Measurements from ENCODE around the gene RHOT2. TPM values are rescaled to one million over a fixed set of nuclear protein-coding genes. Genes with fewer than 3 reads are reported as not detected.

The RHOT2 gene
- total RNA-seq, 1 donor from 2014 or later: 34.0 TPM

DNA sequence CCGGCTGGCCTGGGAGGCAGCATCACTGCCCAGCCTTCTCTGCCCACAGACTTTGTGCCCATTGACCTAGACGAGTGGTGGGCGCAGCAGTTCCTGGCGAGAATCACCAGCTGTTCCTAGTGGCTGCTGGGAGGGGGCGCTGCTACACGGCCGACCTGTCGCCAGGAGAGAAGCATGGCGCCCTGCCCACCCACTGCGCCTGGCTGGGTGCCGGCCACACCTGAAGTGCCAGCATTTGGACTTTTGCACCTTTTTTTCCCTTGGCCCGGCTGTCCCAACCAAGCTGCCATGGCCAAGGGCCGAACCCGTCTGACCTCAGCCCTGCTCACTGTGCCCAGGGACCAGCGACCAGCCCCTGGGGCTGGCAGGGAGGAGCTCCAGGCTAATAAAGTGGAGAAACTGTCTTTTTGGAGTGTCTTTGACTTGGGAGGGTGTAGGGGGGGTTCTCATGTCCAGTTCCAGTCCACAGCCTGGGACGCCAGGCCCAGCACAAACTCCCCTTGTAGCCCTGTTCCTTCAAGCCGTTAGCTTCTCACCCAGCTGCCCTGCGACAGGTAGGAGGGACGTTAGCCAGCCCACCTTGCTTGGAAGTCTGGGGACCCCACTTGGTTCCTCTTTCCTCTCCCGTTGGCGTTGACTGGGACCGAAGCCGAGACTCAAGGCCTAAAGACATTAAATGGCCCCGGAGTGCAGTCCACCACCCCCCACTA is 19.7 kb upstream of the RHOT2 start:
- no peak overlapping the region for H2AFZ ChIP-seq (replicated peaks)
- no peaks in the 10 kb centered on the region for H3K79me2 ChIP-seq (ENCODE audit: low read depth)
- peak overlapping the region; percentile 81 for H3K4me3 ChIP-seq
- no peak for TF ChIP-seq EZH2 (IDR thresholded peaks at IDR 0.05)
- TF ChIP-seq, protein P1, sequence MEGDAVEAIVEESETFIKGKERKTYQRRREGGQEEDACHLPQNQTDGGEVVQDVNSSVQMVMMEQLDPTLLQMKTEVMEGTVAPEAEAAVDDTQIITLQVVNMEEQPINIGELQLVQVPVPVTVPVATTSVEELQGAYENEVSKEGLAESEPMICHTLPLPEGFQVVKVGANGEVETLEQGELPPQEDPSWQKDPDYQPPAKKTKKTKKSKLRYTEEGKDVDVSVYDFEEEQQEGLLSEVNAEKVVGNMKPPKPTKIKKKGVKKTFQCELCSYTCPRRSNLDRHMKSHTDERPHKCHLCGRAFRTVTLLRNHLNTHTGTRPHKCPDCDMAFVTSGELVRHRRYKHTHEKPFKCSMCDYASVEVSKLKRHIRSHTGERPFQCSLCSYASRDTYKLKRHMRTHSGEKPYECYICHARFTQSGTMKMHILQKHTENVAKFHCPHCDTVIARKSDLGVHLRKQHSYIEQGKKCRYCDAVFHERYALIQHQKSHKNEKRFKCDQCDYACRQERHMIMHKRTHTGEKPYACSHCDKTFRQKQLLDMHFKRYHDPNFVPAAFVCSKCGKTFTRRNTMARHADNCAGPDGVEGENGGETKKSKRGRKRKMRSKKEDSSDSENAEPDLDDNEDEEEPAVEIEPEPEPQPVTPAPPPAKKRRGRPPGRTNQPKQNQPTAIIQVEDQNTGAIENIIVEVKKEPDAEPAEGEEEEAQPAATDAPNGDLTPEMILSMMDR (IDR thresholded peaks at IDR 0.05): peak; percentile 61
- H3K27me3 Mint-ChIP-seq (ENCODE audit: insufficient read depth, low read depth): no peaks in the 10 kb centered on the region
- H3K9ac ChIP-seq: peak overlapping the region; percentile 38
- peak overlapping the region; percentile 92 for H3K4me2 ChIP-seq
- peak overlapping the region; percentile 84 for H3K4me3 Mint-ChIP-seq
- no peaks in the 10 kb centered on the region for H3K9me3 Mint-ChIP-seq
- peaks cover 9% of the 10 kb centered on the region for H3F3A ChIP-seq (ENCODE audit: low read depth)
- no peak overlapping the region for H3K27ac ChIP-seq
- H3K27me3 ChIP-seq: peaks cover 11% of the 10 kb centered on the region
- H3K4me1 ChIP-seq: peaks cover 5% of the 10 kb centered on the region
- peak; percentile 62 for DNase-seq (ENCODE audit: low spot score)
- H3K4me1 Mint-ChIP-seq: peaks cover 6% of the 10 kb centered on the region
- no peak overlapping the region for H3K27ac Mint-ChIP-seq
- H3K36me3 ChIP-seq: no peaks in the 10 kb centered on the region
- H3K36me3 Mint-ChIP-seq: no peaks in the 10 kb centered on the region
- H3K9me3 ChIP-seq (ENCODE audit: low read depth): no peaks in the 10 kb centered on the region
- peaks cover 9% of the 10 kb centered on the region for H4K20me1 ChIP-seq (ENCODE audit: low read depth)

DNA sequence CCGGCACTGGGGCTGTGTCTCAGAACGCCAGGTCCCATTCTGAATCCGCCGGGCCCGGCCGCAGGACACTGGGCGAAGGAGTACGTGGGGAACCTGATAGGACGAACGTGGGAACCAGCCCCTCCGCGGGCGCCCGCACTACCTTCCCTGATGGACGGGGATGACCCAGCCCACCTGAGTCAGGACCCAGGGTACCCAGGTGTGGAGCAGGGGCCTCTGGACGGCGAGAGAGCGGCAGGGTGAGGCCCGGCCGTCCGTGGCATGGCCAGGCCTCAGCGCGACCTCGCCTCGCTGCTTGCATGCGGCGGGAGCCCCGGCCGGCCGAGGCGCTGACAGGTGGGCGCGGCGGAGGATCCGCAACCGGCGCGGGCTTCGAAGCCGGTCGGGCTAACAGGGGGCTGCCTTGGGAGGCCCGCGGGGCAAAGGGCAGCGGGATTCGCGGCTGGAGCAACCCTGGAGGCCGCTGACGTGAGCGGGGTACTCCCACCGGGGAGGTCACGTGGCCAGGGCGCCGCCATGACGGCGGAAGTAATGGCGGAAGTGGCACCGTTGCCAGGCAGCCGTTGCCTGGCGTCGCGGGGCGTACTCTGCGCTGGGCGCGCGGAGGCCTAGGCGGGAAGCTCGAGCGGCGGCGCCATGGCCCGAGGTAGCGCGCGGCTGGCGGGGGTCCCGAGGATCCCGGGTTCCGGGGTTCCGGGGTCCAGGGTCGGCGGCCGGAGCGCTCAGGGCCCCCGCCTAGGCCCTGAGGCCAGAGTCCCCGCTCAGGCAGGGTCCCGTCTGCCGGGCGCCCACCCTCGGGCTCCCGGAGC is 18.9 kb upstream of the RHOT2 start, which contains the start of gene WDR90:
TSS of gene WDR90 (plus strand) at position 585 of the 809 bp plus-strand sequence. CDS start at position 637, 52 bp downstream.
- no peak for TF ChIP-seq EZH2phosphoT487 (IDR thresholded peaks at IDR 0.05)
- TF ChIP-seq EZH2 (IDR thresholded peaks at IDR 0.05): no peak
- TF ChIP-seq, protein P1 (IDR thresholded peaks at IDR 0.05): no peak
- Histone ChIP-seq H3K79me2 (ENCODE audit: low read depth) (no peaks in the 10 kb centered on the region), H3K9me3 (ENCODE audit: low read depth) (no peaks in the 10 kb centered on the region), H3K27ac (no peak within 1 kb of the TSS), H3K27me3 (peaks cover 4% of the 10 kb centered on the region), H3F3A (ENCODE audit: low read depth) (peaks cover 9% of the 10 kb centered on the region), H3K4me3 (peak within 1 kb of the TSS; percentile 81), H3K4me1 (peaks cover 5% of the 10 kb centered on the region), H4K20me1 (ENCODE audit: low read depth) (peaks cover 8% of the 10 kb centered on the region), H3K36me3 (no peaks in the 10 kb centered on the region), H2AFZ (replicated peaks) (peak within 1 kb of the TSS; percentile 16), H3K4me2 (peak within 1 kb of the TSS; percentile 92), H3K9ac (peak within 1 kb of the TSS; percentile 48)
- peak; percentile 96 for DNase-seq (ENCODE audit: low spot score)
- no peaks in the 10 kb centered on the region for H3K27me3 Mint-ChIP-seq (ENCODE audit: insufficient read depth, low read depth)
- peak within 1 kb of the TSS; percentile 84 for H3K4me3 Mint-ChIP-seq
- no peak within 1 kb of the TSS for H3K27ac Mint-ChIP-seq
- H3K36me3 Mint-ChIP-seq: no peaks in the 10 kb centered on the region
- no peaks in the 10 kb centered on the region for H3K9me3 Mint-ChIP-seq
- peaks cover 6% of the 10 kb centered on the region for H3K4me1 Mint-ChIP-seq

DNA sequence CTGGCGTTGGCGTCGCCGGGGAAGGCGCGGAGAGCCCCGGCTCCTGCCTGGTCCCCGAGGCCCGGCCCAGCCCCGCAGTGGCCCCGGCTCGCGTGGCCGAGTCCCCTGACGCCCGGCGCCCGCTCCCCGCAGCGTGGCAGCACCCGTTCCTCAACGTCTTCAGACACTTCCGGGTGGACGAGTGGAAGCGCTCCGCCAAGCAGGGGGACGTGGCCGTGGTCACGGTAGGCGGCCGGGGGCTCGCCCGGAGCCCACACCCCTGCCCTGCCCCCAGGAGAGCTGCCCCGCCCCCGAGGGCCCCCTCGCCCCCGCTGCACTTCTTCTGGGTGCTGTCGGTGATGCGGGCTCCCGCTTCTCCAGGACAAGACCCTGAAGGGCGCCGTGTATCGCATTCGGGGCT is 18.3 kb upstream of the RHOT2 start:
- Histone ChIP-seq H3F3A (ENCODE audit: low read depth) (peaks cover 9% of the 10 kb centered on the region), H3K27me3 (no peaks in the 10 kb centered on the region), H3K27ac (no peak overlapping the region), H3K4me3 (peak overlapping the region; percentile 81), H3K9me3 (ENCODE audit: low read depth) (no peaks in the 10 kb centered on the region), H3K9ac (peak overlapping the region; percentile 48), H3K36me3 (no peaks in the 10 kb centered on the region), H3K4me2 (peak overlapping the region; percentile 92), H4K20me1 (ENCODE audit: low read depth) (peaks cover 8% of the 10 kb centered on the region), H3K4me1 (peaks cover 5% of the 10 kb centered on the region), H2AFZ (replicated peaks) (peak overlapping the region; percentile 16), H3K79me2 (ENCODE audit: low read depth) (no peaks in the 10 kb centered on the region)
- peak overlapping the region; percentile 83 for H3K4me3 Mint-ChIP-seq
- no peaks in the 10 kb centered on the region for H3K27me3 Mint-ChIP-seq (ENCODE audit: insufficient read depth, low read depth)
- no peak for TF ChIP-seq EZH2phosphoT487 (IDR thresholded peaks at IDR 0.05)
- TF ChIP-seq, protein P1 (IDR thresholded peaks at IDR 0.05): no peak
- TF ChIP-seq EZH2 (IDR thresholded peaks at IDR 0.05): no peak
- no peak for DNase-seq (ENCODE audit: low spot score)
- H3K36me3 Mint-ChIP-seq: no peaks in the 10 kb centered on the region
- H3K27ac Mint-ChIP-seq: no peak overlapping the region
- H3K9me3 Mint-ChIP-seq: no peaks in the 10 kb centered on the region
- H3K4me1 Mint-ChIP-seq: peaks cover 6% of the 10 kb centered on the region

All from neural progenitor cell (in vitro differentiated cells).